IMR-90 (cell line): ENCODE measurements around the gene PRAMEF12. TPM values are rescaled to one million over a fixed set of nuclear protein-coding genes. Genes with fewer than 3 reads are reported as not detected.

Source experiments
- ATAC-seq: fragments of 200-7000 bp; cut with Tn5 transposase; 2 replicates; pipeline ENCODE4 v1.9.1; 2020; ENCODE audit warnings: low read depth, mild to moderate bottlenecking, moderate library complexity
- Bru-seq: library from RNA; stranded (reverse); fragments of 400-500 nt; gene quantifications from one replicate; lab custom pipeline; 2021; lab: Mats Ljungman, UMichigan
- BruChase-seq, 2 experiments: library from RNA; stranded (reverse); fragments of 400-500 nt; gene quantifications; one replicate each; lab custom pipeline; 2021; lab: Mats Ljungman, UMichigan
- BruUV-seq: library from RNA; stranded (reverse); fragments of 400-500 nt; replicated peaks from 2 replicates; lab custom pipeline; 2021; lab: Mats Ljungman, UMichigan
- CTCF ChIA-PET: fragments of 300-600 bp; formaldehyde crosslinking; extraction: SDS; loops from one replicate; lab custom pipeline; 2021; ENCODE audit warnings: antibody characterized with exemption; lab: Yijun Ruan, JAX
- POLR2A ChIA-PET: fragments of 300-600 bp; sonication (Branson Sonifier 250); formaldehyde crosslinking; loops from one replicate; lab custom pipeline; 2022; ENCODE audit warnings: antibody characterized with exemption; ENCODE audit not compliant: unreplicated experiment; lab: Charles Lee
- DNase-seq: peaks from one replicate; pipeline ENCODE4 v3.0.0; 2013
- H2AFZ ChIP-seq: replicated peaks from 2 replicates; pipeline ENCODE3; 2013; ENCODE audit warnings: low read length, mild to moderate bottlenecking; ENCODE audit not compliant: poor library complexity
- H2AK5ac ChIP-seq: 2 replicates; pipeline ENCODE4 v1.6.1; 2013; ENCODE audit warnings: low read depth, low read length, inconsistent platforms
- H2AK9ac ChIP-seq: replicated peaks from 2 replicates; pipeline ENCODE3; 2013; ENCODE audit warnings: mild to moderate bottlenecking, low read depth, low read length, moderate library complexity; ENCODE audit not compliant: poor library complexity
- H2BK120ac ChIP-seq: 2 replicates; pipeline ENCODE4 v1.6.1; 2013; ENCODE audit warnings: low read depth, low read length, inconsistent platforms
- H2BK15ac ChIP-seq: 3 replicates; pipeline ENCODE4 v1.6.1; 2013; ENCODE audit warnings: low read depth, low read length, inconsistent platforms
- H2BK20ac ChIP-seq: 2 replicates; pipeline ENCODE4 v1.6.1; 2013; ENCODE audit warnings: low read depth, mild to moderate bottlenecking, inconsistent platforms, low read length, moderate library complexity
- H2BK5ac ChIP-seq: 2 replicates; pipeline ENCODE4 v1.6.1; 2013; ENCODE audit warnings: mild to moderate bottlenecking, low read depth, low read length, inconsistent platforms; ENCODE audit not compliant: poor library complexity, severe bottlenecking
- H3K14ac ChIP-seq: replicated peaks from 2 replicates; pipeline ENCODE4 v1.6.1; 2013; ENCODE audit warnings: low read depth, low read length, inconsistent platforms
- H3K18ac ChIP-seq: 2 replicates; pipeline ENCODE4 v1.6.1; 2013; ENCODE audit warnings: low read depth, low read length, control low read depth
- H3K23ac ChIP-seq: 2 replicates; pipeline ENCODE4 v1.6.1; 2013; ENCODE audit warnings: low read depth, low read length, inconsistent platforms
- H3K27ac ChIP-seq: 2 replicates; pipeline ENCODE4 v1.5.1; 2013; ENCODE audit warnings: mild to moderate bottlenecking, control low read depth, low read length; ENCODE audit not compliant: insufficient read depth
- H3K27me3 ChIP-seq: 2 replicates; pipeline ENCODE4 v1.6.1; 2013; ENCODE audit warnings: low read length; ENCODE audit not compliant: control insufficient read depth, insufficient read depth
- H3K36me3 ChIP-seq: 2 replicates; pipeline ENCODE4 v1.6.1; 2013; ENCODE audit warnings: low read length, mixed read lengths; ENCODE audit not compliant: control insufficient read depth, insufficient read depth
- H3K4ac ChIP-seq: 2 replicates; pipeline ENCODE4 v1.6.1; 2013; ENCODE audit warnings: low read depth, low read length, inconsistent platforms
- H3K4me1 ChIP-seq: 2 replicates; pipeline ENCODE4 v1.6.1; 2013; ENCODE audit warnings: low read length, mixed read lengths; ENCODE audit not compliant: control insufficient read depth, insufficient read depth
- H3K4me2 ChIP-seq: 2 replicates; pipeline ENCODE4 v1.6.1; 2013; ENCODE audit warnings: low read depth, mild to moderate bottlenecking, control low read depth, low read length, moderate library complexity
- H3K4me3 ChIP-seq: 2 replicates; pipeline ENCODE4 v1.5.1; 2013; ENCODE audit warnings: low read depth, mild to moderate bottlenecking, control low read depth, low read length, moderate library complexity; ENCODE audit not compliant: insufficient read depth
- H3K56ac ChIP-seq: 2 replicates; pipeline ENCODE4 v1.6.1; 2013; ENCODE audit warnings: low read length, inconsistent platforms; ENCODE audit not compliant: insufficient read depth; ENCODE audit errors: extremely low read depth
- H3K79me1 ChIP-seq, 2 experiments: 2 replicates each; pipeline ENCODE4 v1.6.1; 2013; ENCODE audit warnings: low read length in 2 of 2, inconsistent platforms in 1 of 2, low read depth in 1 of 2
- H3K9ac ChIP-seq: 2 replicates; pipeline ENCODE4 v1.6.1; 2013; ENCODE audit warnings: low read depth, low read length, control low read depth
- H3K9me1 ChIP-seq: 2 replicates; pipeline ENCODE4 v1.6.1; 2013; ENCODE audit warnings: low read length, inconsistent platforms; ENCODE audit not compliant: insufficient read depth
- H3K9me3 ChIP-seq: 2 replicates; pipeline ENCODE4 v1.6.1; 2013; ENCODE audit warnings: low read length; ENCODE audit not compliant: control insufficient read depth, insufficient read depth
- H4K20me1 ChIP-seq: 2 replicates; pipeline ENCODE4 v1.6.1; 2013; ENCODE audit warnings: low read length, inconsistent platforms; ENCODE audit not compliant: insufficient read depth
- H4K5ac ChIP-seq: 2 replicates; pipeline ENCODE4 v1.6.1; 2013; ENCODE audit warnings: mild to moderate bottlenecking, low read depth, low read length, control low read depth
- H4K8ac ChIP-seq, 2 experiments: 2 replicates each; pipeline ENCODE4 v1.6.1; 2013; ENCODE audit warnings: low read depth in 2 of 2, low read length in 2 of 2, control low read depth in 1 of 2, inconsistent platforms in 1 of 2
- H4K91ac ChIP-seq: 2 replicates; pipeline ENCODE4 v1.6.1; 2013; ENCODE audit warnings: low read depth, low read length, inconsistent platforms; ENCODE audit not compliant: insufficient read depth
- BHLHE40 ChIP-seq: fragments of 150-350 bp; IDR thresholded peaks from 2 replicates; pipeline ENCODE4 v1.6.1; 2016; ENCODE audit warnings: mild to moderate bottlenecking, low read depth, low read length
- SMC3 ChIP-seq: fragments of 150-350 bp; IDR thresholded peaks from 2 replicates; pipeline ENCODE4 v1.6.1; 2016; ENCODE audit warnings: low read depth, mild to moderate bottlenecking, antibody characterized with exemption, low read length, moderate library complexity
- WGBS, 2 experiments: methylation state at CpG; one replicate each; pipeline versions ENCODE4 v1.1.5 to v1.1.7; 2013; ENCODE audit warnings: missing lambda C conversion rate in 2 of 2; ENCODE audit not compliant: insufficient read length in 1 of 2; ENCODE audit errors: extremely low coverage in 2 of 2; 5-methylcytosine and 5-hydroxymethylcytosine counted together
- dilution Hi-C: fragments of 300-500 bp; cut with HindIII; formaldehyde crosslinking; loops from one replicate; pipeline ENCODE4 v1.14.3; 2018; ENCODE audit warnings: low sequenced_read_pairs; ENCODE audit not compliant: unreplicated experiment
- in situ Hi-C: fragments of 300-500 bp; cut with MboI; formaldehyde crosslinking; loops from 3 replicates; pipeline ENCODE4 v1.14.3; 2019; ENCODE audit warnings: low sequenced_read_pairs, inconsistent platforms, mixed read lengths
- intact Hi-C: fragments of 100-400 bp; cut with micrococcal nuclease; formaldehyde crosslinking; loops from 2 replicates; pipeline ENCODE4 v1.10.0; 2022
- long read RNA-seq: library from polyadenylated mRNA; unstranded; transcript quantifications from one replicate; pipeline ENCODE4 v2.0.0, GENCODE V29; 2021; ENCODE audit not compliant: unreplicated experiment
- polyA plus RNA-seq, 3 experiments: library from polyadenylated mRNA; depleted of rRNA; stranded (reverse); fragments of >200 nt; gene quantifications; 2 replicates each; pipeline ENCODE4 v1.2.3, GENCODE V29; 2012; ENCODE audit warnings: low replicate concordance in 1 of 3
- total RNA-seq: library from RNA; depleted of rRNA; stranded (reverse); fragments of >200 nt; gene quantifications from 2 replicates; pipeline ENCODE4 v1.2.3, GENCODE V29; 2012; rRNA removed

Gene PRAMEF12
- total RNA-seq (not detected in 2 replicates), polyA plus RNA-seq (2012; rRNA removed) (not detected in 2 replicates), Bru-seq, nascent RNA (not detected), BruChase-seq, experiment 1, labeled RNA remaining after a 6-hour chase (not detected), BruChase-seq, experiment 2, labeled RNA remaining after a 2-hour chase (percentile 11 among the genes with signal in this experiment)
- polyA plus RNA-seq (2012; cell fraction: cytosol; rRNA removed): not detected in 2 replicates
- not detected in 2 replicates for polyA plus RNA-seq (2012; cell fraction: nucleus; rRNA removed; ENCODE audit: low replicate concordance)
- long read RNA-seq: 0 reads

DNA sequence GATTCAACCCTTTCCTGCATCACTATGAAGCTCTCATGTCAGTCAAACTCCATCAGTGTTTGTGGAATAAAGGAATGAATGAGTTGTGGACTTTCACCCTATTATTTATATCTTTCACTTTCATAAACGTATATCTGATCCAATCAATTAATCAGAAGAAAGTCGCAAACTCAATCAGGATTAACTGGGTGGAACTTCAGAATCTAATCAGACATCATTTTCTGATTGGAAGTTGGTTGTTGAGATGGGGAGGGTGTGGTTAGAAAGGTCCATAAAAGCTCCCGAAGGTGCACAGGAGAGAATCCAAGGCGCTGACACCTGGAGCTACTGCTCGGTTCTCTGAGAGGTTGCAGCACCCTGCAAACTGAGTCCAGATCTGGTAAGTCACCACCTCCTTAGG, at the start of gene PRAMEF12:
TSS of gene PRAMEF12 (plus strand) at position 301 of the 400 bp plus-strand sequence. CDS start 1,130 bp downstream, outside the sequence.
- POLR2A ChIA-PET: no interaction called here
- intact Hi-C loops (no loop called here), dilution Hi-C loops (no loop called here), in situ Hi-C loops (no loop called here)
- no peak within 1 kb of the TSS for H2BK5ac ChIP-seq
- no peaks in the 10 kb centered on the region for H3K9me1 ChIP-seq
- no peaks in the 10 kb centered on the region for H3K79me1 ChIP-seq
- ATAC-seq (no peak), DNase-seq (no peak)
- H2BK15ac ChIP-seq: no peak within 1 kb of the TSS
- no peak within 1 kb of the TSS for H2BK120ac ChIP-seq
- no peaks in the 10 kb centered on the region for H3K4me1 ChIP-seq
- no peak within 1 kb of the TSS for H3K4me2 ChIP-seq
- CTCF ChIA-PET: no interaction called here
- no peak within 1 kb of the TSS for H2AK5ac ChIP-seq
- no TSS peak for BruUV-seq
- 49% methylated on average over 3 of the region's 5 CpGs; no CpG with 5 or more reads in 1 of the 2 experiments for WGBS, 2 experiments
- no peak within 1 kb of the TSS for H4K8ac ChIP-seq
- H4K5ac ChIP-seq: no peak within 1 kb of the TSS
- H3K36me3 ChIP-seq: no peaks in the 10 kb centered on the region
- H2AK9ac ChIP-seq: no peak within 1 kb of the TSS
- peaks cover 44% of the 10 kb centered on the region for H3K9me3 ChIP-seq
- no peak within 1 kb of the TSS for H3K4me3 ChIP-seq
- H3K27me3 ChIP-seq: no peaks in the 10 kb centered on the region
- no peaks in the 10 kb centered on the region for H4K20me1 ChIP-seq
- no peak within 1 kb of the TSS for H3K4ac ChIP-seq
- H3K9ac ChIP-seq: no peak within 1 kb of the TSS
- TF ChIP-seq SMC3 (no peak), BHLHE40 (no peak)
- H3K18ac ChIP-seq: no peak within 1 kb of the TSS
- no peak within 1 kb of the TSS for H2BK20ac ChIP-seq
- no peak within 1 kb of the TSS for H2AFZ ChIP-seq
- H3K56ac ChIP-seq: no peak within 1 kb of the TSS
- no peak within 1 kb of the TSS for H3K27ac ChIP-seq
- H3K23ac ChIP-seq: no peak within 1 kb of the TSS
- H4K91ac ChIP-seq: no peak within 1 kb of the TSS
- H3K14ac ChIP-seq: no peak within 1 kb of the TSS
